ENCODE results near the gene MED27.

The MED27 gene

GRCh38 chr9:131815970-131816873 lies 263.4 kb downstream of the MED27 start:
- no peak for DNase-seq (ENCODE audit: low read depth, low spot score)

GRCh38 chr9:131814707-131815106 lies 265.0 kb downstream of the MED27 start:
- DNase-seq (ENCODE audit: low read depth, low spot score): no peak

GRCh38 chr9:131813116-131813515 lies 266.6 kb downstream of the MED27 start:
- no peak for DNase-seq (ENCODE audit: low read depth, low spot score)

GRCh38 chr9:131812116-131812790 lies 267.4 kb downstream of the MED27 start:
- no peak for DNase-seq (ENCODE audit: low read depth, low spot score)

- DNase-seq (ENCODE audit: low read depth, low spot score): no peak
These were observed 268.3 kb downstream of the MED27 start for GRCh38 chr9:131811405-131811804.

GRCh38 chr9:131810351-131811170 lies 269.1 kb downstream of the MED27 start:
- no peak for DNase-seq (ENCODE audit: low read depth, low spot score)

Measured in activated naive CD8-positive, alpha-beta T cell treated with anti-CD3 and anti-CD28 coated beads, Interleukin-2, amount 50 U/mL, for 16 hours (primary cell).